GM21515 (cell line): Measurements from ENCODE around the gene AUTS2.
"Not testable (repeated sequence)": the region's sequence is repeated elsewhere in the genome, so short reads cannot be mapped to it uniquely, and the experiment has no call there.

ENCODE experiments used
- ATAC-seq: cut with Tn5 transposase; IDR thresholded peaks from one replicate; pipeline ENCODE4 v1.9.1; 2021; ENCODE audit not compliant: unreplicated experiment

Gene AUTS2

DNA sequence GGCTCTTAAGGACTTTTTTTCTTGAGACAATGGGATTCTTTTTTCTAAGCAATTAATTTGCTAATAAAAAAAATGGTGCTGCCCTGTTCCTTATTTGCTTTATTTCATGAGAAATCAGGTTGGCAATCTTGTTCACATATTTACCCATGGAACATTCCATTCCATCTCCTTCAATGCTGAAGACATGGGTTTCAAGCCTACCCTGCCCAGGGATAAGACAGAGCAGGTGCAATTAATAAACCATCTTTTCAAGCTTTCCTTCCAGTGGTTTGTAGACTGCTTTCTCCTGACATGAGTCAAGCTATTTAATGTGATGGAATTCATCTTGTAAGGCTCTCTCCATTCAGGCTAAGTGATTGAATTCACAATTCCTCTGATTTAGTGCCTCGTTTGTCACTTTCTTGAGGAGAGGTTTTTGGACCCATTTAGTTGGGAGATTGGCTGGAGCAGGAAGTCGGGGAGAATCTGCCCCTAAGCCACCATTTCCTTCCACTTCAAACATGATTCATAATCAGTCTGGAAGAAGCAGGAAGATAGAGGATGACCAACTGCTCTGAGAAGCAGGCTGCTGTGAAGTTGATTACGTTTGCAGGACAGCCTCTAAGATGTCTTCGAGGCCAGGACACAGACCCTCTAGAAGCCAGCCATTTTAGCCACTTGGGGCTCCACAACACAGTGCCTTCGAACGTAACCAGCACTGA lies 981.3 kb downstream of the AUTS2 start:
- no peak for ATAC-seq

DNA sequence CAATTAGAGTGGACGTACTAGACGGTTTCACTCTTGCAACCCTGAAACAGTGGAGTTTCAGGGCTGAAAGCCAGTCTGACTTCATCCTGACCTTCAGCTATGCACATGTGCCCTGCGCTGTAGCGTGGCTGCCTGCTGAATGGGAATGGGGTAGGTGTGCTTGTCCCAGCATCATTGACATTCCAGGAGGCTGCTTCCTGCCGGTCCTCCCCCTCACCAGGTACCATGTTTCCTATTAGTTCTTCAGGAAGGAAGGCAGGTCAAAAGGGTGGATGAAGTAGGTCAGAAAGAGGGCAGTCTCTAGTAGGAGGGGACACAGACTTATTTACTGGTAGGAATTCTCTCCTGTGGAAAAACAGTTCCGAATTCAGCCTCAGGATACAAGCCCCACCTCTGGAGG lies 981.9 kb downstream of the AUTS2 start:
- no peak for ATAC-seq

DNA sequence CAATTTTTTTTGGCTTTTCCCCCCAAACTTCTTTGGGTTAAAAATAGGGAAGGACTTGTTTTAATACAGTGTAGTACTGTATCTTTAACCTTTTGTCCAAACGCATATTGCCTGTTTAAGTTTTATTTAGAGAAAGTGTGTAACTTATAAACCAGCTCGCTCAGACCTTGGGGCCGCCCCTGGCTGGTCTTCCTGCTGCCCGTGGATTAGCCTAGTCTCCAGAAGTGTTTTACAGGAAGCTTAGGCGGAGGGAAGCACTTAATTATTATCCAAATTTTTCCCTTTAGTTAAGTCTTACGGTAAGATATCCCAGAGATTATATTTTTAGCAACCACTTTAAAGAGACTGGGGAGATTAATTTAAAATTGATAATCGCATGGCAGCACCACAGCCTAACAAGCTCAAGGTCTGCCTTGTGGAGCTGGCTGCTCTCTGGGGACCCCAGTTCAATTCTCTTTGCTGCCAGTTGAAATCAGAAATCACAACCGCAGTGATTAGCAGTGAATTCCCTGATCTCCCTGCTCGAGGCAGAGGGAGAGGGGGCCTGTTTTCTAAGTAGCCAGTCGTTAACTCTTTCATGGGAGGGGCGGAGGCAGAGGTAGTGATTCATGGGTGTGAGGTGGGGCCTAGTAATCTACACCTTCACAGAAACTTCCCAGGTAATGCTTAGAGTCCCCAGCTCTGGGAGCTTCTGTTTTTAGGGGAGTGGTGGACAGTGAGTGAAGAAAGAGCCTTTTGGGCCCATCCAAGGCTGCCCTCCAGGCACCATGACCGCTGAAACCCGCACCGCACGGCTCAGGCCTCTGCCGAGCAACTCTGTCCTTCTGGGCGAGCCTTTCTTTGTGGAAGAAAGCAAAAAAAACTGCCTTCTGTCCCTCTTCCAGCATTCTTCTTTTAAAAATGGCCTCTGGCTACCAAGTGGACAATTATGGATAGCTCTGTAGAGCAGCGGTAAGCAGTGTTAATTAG lies 984.9 kb downstream of the AUTS2 start:
- no peak for ATAC-seq

DNA sequence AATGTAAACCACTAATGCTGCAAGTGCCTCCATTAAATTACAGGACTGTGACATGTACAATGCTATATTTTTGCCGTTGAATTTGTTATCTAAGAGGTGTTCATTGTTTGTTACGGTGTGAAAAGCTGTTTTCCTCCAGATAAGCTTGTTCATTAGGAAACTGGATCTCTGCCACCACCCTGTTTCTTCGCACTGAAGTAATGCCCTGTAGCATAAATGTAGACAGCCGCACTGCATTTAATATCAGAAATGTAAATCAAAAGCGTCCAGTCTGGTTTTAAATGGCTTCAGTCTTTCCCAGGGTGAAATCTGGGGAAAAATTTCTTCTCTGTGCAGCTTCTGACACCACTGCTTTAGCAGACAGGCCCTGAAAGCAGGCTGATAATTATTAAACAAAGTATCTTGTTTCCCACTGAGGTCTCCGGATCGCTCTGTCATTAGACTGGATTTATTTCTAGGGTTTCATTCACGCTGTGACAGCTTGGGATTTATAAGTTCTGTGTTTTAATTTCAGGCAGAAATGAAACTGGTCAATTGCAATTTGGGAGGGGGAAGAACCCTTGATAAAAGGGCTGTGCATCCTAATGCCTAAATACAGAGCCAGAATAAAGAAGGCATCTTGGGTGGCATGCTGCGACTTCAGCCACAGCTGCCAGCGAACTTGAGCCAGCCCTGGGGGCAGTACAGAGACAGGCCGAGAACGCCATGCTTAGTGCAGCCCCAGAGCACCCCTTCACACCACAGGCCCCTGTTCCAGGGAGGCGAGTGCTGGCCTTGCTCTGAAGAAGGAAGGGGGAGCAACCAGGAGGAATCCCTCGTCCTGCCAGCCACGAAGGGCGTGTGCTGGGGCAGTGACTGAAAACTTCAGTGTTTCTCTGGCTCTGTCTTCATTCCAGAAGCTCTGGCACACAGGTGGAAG lies 985.9 kb downstream of the AUTS2 start:
- no peak for ATAC-seq

DNA sequence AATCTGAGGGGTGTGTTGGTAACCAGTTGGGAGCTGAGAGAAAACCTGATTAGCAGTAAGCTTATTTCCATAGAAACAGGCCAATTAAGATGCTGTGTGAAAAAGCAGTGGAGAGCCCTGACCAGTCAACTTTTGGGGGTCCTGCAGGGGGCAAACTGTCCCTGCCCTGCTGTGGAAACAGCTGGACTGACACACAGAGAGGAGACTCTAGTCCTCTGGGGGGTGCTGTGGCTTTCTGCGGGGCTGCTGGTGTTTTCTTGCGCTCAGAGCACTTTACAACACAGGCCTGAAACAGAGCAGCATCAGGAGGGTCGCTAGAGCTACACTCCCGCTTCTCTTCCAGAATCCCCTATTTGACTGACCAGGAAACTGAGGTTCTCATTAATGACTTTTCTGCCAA lies 986.8 kb downstream of the AUTS2 start:
- no peak for ATAC-seq

DNA sequence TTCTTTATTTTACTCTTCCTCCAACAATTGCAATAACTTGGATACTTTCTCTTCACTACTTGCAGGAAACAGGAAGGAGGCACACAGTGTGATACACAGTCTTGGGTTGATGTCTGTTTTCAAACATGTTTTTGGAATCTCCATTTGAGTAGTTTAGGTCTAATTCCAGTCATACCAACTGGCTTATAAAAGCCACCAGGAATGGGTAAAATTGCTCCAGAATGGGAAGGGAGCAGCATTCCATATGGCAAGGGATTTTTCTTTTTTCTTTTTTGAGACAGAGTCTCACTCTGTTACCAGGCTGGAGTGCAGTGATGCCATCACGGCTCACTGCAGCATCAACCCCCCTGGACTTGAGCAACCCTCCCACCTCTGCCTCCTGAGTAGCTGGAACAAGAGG lies 988.5 kb downstream of the AUTS2 start:
- ATAC-seq: no peak

DNA sequence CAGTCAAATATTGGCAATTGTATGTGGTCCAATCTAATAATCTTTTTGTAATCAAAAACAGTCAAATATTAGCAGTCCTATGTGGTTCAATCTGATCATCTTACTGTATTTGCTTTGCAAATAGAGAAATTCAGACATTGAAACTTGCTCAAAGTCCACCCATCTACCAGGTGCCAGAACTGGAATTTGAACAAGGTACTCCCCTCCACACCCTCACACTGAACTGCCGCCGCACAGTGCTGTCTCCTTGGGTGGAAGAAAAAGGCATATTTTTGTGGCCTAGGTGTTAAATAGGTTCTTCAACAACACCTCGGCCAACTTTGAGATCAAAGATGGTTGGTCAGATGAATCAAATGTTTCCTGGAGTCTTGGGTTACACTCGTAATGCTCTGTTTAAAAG lies 989.5 kb downstream of the AUTS2 start:
- ATAC-seq: no peak

DNA sequence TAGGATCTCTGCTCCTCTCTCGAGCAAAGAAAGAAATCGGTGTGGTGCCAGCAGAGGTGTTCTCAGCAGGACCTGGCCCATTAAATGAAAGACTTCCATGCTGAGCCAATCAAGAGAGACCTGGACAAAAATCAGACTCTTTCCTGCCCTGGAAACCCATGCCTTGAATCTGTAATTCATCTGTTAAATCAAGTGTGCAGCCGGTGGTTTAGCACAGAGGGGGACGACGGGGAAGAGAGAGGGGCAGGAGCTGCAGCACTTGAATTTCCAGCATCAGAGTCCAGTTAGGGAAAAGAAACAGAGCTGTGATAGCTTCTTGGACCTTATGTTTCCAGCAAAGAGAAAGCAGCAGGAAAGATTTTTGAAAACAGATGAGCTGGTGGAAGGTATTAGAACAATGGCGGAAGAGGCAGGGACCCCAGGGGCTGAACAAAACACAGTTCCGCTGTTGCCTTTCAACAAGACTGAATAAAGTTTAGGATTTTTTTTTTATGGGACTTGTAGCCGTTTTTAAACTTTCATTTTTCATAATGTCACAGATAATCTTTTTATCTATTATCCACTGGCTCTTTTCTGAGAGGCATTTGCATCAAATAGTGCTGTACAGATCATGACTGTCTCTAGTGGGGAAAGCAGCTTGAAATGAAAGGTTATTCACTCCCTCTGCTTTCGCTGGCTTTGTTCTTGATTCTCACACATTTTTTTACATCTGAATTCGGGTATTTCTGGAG lies 990.1 kb downstream of the AUTS2 start:
- ATAC-seq: no peak

DNA sequence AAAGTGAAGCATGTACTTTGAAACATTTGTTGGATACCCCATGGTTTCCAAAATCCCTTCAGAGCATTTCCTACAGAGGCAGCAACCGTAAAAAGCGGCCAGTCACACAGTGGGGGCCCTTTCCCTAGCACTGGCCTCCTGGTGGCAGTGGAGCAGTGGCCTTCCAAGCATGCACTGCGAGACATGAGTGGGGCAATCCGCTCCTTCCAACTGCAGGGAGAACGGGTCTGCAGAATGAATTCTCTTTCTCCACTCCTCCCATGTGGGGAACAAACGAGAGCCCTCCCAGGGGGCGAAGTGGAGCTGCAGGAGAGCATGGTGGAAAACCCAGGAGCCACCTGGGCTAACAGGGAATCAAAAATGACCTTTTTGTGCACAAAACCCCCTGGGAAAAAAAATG lies 990.7 kb downstream of the AUTS2 start:
- no peak for ATAC-seq

DNA sequence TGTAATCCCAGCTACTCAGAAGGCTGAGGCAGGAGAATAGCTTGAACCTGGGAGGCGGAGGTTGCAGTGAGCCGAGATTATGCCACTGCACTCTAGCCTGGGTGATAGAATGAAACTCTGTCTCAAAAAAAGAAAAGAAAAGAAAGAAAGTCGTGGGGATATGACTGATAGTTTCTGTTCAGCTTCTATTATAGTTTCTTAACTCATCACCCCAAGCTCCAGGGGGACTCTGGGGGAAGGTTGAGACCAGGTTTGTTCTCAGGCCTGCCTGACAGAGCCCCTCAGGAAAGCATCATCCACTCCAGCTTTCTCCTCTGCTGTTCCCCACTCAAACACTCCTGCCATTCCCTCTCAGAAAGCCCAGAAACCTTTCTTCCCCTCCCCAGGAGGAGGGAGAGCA lies 991.3 kb downstream of the AUTS2 start:
- ATAC-seq: no peak

DNA sequence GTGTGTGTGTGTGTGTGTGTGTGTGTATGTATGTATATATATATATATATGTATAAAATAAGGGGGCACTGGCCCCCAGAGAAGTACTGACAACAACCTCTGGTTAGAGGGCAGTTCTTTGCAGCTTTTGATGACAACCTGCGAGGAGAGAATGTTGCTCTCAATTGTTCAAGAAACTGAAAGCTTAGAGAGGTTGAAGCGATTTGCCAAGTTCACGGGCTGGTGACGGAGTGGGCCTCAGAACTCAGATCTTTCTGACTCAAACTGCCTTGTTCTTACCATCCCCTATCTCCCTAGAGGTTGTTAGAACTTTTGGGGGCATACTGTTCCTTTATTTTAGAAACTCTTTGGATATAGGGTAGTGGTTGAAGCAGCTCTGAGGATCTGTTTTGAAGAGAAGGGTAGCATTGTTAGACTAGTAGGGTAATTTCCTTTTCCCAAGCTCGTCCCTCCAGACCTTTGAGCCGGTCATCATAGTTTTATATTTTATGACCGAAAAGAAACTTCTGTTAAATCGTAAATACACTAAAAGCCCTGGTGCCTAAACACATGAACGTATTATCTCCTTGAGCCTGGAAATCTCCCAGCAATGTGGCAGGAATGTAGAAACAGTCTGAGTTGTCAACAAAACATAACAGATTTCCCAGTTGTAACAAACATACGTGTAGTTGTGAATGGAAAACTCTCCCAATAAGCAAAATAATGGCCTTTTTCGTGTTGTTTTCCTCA lies 992.0 kb downstream of the AUTS2 start:
- no peak for ATAC-seq

DNA sequence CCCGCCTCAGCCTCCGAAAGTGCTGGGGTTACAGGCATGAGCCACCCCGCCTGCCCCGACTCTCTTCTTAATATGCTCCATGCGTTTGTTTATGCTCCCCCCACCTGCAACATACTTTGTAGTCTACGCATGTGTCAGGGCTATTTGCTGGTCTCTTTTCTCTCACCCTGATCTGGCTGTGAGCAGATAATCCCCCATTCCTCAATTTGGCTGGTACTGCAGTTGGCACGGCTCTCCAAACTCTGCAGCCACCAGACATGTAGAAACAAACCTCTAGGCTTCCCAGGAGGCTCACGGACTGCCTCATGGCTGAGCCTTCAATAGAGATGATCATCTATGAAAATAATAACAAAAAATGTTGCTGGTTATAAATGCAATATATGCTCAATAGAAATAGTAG lies 993.4 kb downstream of the AUTS2 start:
- ATAC-seq: no peak

DNA sequence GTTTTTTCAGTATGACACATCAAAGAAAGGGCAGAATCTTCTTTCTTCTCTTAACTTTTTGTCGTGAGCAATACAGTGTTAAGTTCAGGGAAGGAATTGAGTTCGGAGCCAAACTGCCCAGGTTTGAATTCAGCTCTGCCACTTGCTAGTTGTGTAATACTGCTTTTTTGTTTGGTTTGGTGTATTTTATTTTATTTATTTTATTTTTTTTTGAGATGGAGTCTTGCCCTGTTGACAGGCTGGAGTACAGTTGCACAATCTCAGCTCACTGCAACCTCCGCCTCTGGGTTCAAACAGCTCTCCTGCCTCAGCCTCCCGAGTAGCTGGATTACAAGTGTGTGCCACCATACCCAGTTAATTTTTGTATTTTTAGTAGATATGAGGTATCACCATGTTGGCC lies 993.9 kb downstream of the AUTS2 start:
- ATAC-seq: no peak

DNA sequence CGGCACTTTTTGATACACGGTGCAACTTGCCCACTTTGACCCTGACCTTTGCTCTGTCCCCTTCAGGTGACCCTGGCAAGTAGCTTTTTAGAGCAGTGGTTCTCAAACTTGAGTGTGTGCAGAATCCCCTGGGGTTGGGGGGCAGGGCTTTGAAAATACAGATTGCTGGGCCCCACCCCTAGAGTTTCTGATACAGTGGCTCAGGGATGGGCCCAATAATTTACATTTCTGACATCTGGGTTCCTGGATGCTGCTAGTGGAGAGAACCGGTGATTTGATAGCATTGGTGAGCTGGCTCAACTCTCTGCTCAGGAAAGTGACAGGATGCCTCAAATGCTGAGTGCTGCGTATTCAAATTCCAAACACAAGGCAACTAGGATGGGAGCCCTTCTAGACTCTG lies 995.9 kb downstream of the AUTS2 start:
- ATAC-seq: no peak

DNA sequence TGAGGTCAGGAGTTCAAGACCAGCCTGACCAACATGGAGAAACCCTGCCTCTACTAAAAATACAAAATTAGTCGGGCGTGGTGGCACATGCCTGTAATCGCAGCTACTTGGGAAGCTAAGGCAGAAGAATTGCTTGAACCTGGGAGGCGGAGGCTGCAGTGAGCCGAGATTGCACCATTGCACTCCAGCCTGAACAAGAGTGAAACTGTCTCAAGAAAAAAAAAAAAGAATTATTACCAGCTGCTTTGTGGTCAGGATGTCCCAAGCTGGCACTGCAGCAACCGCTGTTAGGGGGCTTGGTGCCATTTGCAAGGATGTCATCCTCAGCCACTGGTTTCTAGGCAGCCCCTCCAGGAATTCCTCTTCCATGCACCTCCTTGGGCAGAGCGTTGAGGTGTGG lies 996.6 kb downstream of the AUTS2 start:
- ATAC-seq: not testable (repeated sequence)

DNA sequence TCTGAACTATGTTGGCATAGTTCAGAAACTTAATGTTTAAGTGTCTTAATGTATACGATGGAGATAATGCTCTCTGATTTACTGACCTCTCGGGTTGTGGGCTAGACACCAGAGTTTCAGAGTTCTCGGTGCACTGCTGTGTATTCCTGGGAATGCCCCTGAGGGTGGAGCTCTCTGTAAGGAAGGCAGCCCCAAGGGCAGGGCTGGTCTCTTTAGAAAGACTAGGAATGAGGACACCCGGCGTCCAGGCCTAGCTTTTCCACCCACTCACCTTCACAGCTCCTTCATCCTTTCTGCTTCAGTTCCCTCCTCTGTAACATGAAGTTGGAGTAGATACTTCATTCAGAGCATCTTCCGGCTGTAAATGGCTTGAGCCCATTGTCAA lies 997.1 kb downstream of the AUTS2 start:
- no peak for ATAC-seq

DNA sequence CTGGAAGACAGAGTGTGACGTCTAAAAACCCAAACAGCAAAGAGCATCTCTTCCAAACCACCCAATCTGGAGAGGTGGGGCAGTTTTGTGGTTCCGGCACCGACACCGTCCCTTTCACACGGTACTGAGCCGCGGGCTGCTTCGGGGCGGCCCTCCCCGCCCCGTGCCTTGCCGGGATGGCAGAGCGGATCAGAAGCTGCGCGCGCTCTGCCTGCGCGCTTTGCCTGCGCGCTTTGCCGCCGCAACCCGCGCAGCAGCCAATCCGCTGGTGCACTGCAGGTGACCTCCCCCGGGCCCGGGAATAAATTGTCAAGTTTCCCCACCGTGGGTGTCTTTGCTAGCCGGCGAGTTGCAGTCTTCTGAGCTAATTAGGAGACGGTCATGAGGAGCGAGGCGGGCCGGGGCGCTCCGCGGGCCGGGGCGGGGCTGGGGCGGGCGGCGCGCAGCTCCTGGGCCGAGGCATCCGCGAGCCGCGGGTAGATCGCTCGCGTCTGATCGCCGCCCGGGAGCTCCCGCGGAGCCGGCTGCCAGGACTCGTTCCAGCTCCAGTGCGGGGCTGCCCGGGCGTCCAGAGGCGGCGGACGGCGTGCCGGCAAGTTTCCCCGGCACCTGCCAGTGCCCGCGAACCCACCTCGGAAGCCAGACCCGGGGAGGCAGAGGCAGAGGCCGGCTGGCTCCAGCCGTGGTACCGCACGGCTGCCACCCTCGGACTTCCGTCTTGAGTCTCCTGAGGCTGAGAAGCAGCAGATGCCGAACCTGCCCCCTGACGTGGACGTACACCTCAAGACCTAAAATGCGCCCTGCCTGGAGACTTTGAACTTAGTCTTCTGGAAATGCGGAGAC lies 997.7 kb downstream of the AUTS2 start:
- ATAC-seq: no peak

DNA sequence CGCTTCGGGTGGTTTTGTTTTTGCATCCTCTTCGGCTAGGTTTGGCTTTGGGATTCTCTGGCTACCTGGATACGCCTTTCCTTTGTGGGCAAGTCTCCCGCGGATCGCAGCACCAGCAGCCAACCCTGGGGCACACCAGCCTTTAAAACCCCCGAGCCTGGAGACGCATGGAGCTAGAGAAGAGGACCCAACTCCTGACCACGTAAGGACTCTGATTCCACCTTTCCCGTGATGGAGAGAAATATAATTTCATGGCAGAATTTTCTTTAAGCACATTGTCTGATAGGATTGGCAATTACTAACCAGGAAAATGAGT lies 998.3 kb downstream of the AUTS2 start:
- ATAC-seq: no peak

DNA sequence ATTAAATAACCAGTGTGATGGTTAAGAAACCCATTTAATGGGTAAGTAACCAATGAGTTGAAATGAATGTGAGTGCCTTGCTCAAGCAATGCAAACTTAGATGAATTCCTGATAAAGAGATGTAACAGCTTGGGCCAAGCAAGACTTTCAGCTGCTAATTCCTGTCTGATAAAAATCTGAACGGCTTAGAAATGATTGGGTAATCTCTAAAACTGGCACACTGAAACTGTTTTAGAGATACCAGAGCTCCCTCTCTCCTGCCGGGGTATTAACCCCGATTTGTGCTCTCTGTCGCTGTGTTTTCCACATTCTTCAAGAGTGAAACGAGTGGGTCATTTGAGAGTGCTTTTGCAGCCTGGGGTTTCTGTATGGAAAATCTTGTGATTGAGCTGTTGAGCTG lies 998.8 kb downstream of the AUTS2 start:
- ATAC-seq: no peak
